GM23248 (cell line): ENCODE data around the gene KASH5. TPM values are rescaled to one million over a fixed set of nuclear protein-coding genes. Genes with fewer than 3 reads are reported as not detected.
A peak's percentile ranks its signal among the peaks of the same experiment; 100 is the strongest.

Experiments used
- DNase-seq: peaks from one replicate; pipeline ENCODE4 v3.0.0-alpha.2; 2015
- H2AFZ ChIP-seq: fragments of 200-600 bp; sonication (generic); 2 replicates; pipeline ENCODE4 v1.6.1; 2016; ENCODE audit warnings: antibody characterized with exemption
- H3F3A ChIP-seq: fragments of 200-600 bp; sonication (generic); 2 replicates; pipeline ENCODE4 v1.6.1; 2016; ENCODE audit warnings: mild to moderate bottlenecking, antibody characterized with exemption, mixed run types; ENCODE audit not compliant: insufficient read depth
- H3K27ac ChIP-seq: fragments of 200-600 bp; sonication (generic); 2 replicates; pipeline ENCODE4 v1.5.1; 2016; ENCODE audit warnings: mild to moderate bottlenecking
- H3K27me3 ChIP-seq: fragments of 200-600 bp; sonication (generic); replicated peaks from 2 replicates; pipeline ENCODE4 v1.6.1; 2016; ENCODE audit warnings: mild to moderate bottlenecking; ENCODE audit not compliant: insufficient read depth
- H3K36me3 ChIP-seq: fragments of 200-600 bp; sonication (generic); 2 replicates; pipeline ENCODE4 v1.6.1; 2016; ENCODE audit warnings: low read depth, mild to moderate bottlenecking
- H3K4me1 ChIP-seq: fragments of 200-600 bp; sonication (generic); 2 replicates; pipeline ENCODE4 v1.6.1; 2016; ENCODE audit warnings: mild to moderate bottlenecking; ENCODE audit not compliant: insufficient read depth
- H3K4me2 ChIP-seq: fragments of 200-600 bp; sonication (generic); one replicate; pipeline ENCODE4 v1.6.1; 2016; ENCODE audit warnings: mild to moderate bottlenecking; ENCODE audit not compliant: unreplicated experiment
- H3K4me3 ChIP-seq: fragments of 200-600 bp; sonication (generic); 2 replicates; pipeline ENCODE4 v1.5.1; 2016; ENCODE audit warnings: mild to moderate bottlenecking
- H3K79me2 ChIP-seq: fragments of 200-600 bp; sonication (generic); 2 replicates; pipeline ENCODE4 v1.6.1; 2016; ENCODE audit warnings: mild to moderate bottlenecking; ENCODE audit not compliant: insufficient read depth
- H3K9ac ChIP-seq: fragments of 200-600 bp; sonication (generic); 2 replicates; pipeline ENCODE4 v1.6.1; 2016; ENCODE audit warnings: mild to moderate bottlenecking
- H3K9me2 ChIP-seq: fragments of 200-600 bp; sonication (generic); 2 replicates; pipeline ENCODE4 v1.6.1; 2016; ENCODE audit warnings: mixed run types, mild to moderate bottlenecking, moderate library complexity; ENCODE audit not compliant: insufficient read depth
- H3K9me3 ChIP-seq: fragments of 200-600 bp; sonication (generic); one replicate; pipeline ENCODE4 v1.6.1; 2017; ENCODE audit warnings: low read depth
- H4K20me1 ChIP-seq: fragments of 200-600 bp; sonication (generic); 2 replicates; pipeline ENCODE4 v1.6.0; 2016; ENCODE audit not compliant: insufficient read depth
- EZH2 ChIP-seq: fragments of 200-600 bp; sonication (generic); IDR thresholded peaks from 2 replicates; pipeline ENCODE4 v1.6.1; 2018; ENCODE audit warnings: antibody characterized with exemption, mild to moderate bottlenecking; ENCODE audit not compliant: insufficient read depth, poor library complexity, severe bottlenecking
- EZH2phosphoT487 ChIP-seq: fragments of 200-600 bp; sonication (generic); IDR thresholded peaks from 2 replicates; pipeline ENCODE4 v1.6.1; 2018; ENCODE audit warnings: antibody characterized with exemption, moderate library complexity, mild to moderate bottlenecking, low read depth; ENCODE audit not compliant: insufficient read depth
- WGBS, 2 experiments: methylation state at CpG; one replicate each; pipeline ENCODE4 v1.1.6; 2015 to 2017; ENCODE audit warnings: low lambda C conversion rate in 2 of 2, low coverage in 1 of 2; ENCODE audit errors: missing lambda C conversion rate in 2 of 2; 5-methylcytosine and 5-hydroxymethylcytosine counted together
- in situ Hi-C: fragments of 300-500 bp; cut with MboI; formaldehyde crosslinking; loops from 2 replicates; pipeline ENCODE4 v1.15.0; 2020
- polyA plus RNA-seq: library from polyadenylated mRNA; unstranded; fragments of >200 nt; fragmentation: Nextera tagmentation; extraction: Ambion mirVana; gene quantifications from 2 replicates; pipeline ENCODE4 v1.2.1, GENCODE V29; 2016
- total RNA-seq: library from RNA; depleted of rRNA; stranded (reverse); fragments of >200 nt; shearing (Covaris generic); gene quantifications from 2 replicates; pipeline ENCODE4 v1.2.3, GENCODE V29; 2014

Gene KASH5
- total and polyA plus RNA-seq, 2 experiments from 2014 or later, result not detected

GRCh38 chr19:49398001-49398615 lies 10.1 kb downstream of the KASH5 start:
- Histone ChIP-seq H3F3A (no peaks in the 10 kb centered on the region), H3K79me2 (no peaks in the 10 kb centered on the region), H3K4me3 (no peak overlapping the region), H3K27me3 (no peaks in the 10 kb centered on the region; the same call in 1 of the 2 replicates), H3K4me2 (no peak overlapping the region), H3K27ac (no peak overlapping the region), H3K9me3 (no peaks in the 10 kb centered on the region), H3K9ac (no peak overlapping the region), H3K9me2 (no peaks in the 10 kb centered on the region), H2AFZ (no peak overlapping the region), H4K20me1 (no peaks in the 10 kb centered on the region), H3K4me1 (no peaks in the 10 kb centered on the region), H3K36me3 (no peaks in the 10 kb centered on the region)
- in situ Hi-C loops, result no loop called here
- no peak for DNase-seq
- TF ChIP-seq EZH2phosphoT487 (no peak), EZH2 (no peak)
- WGBS, 2 experiments, result 39 to 47% methylated on average over 11 of the region's 11 CpGs

GRCh38 chr19:49398931-49399330 lies 10.9 kb downstream of the KASH5 start:
- TF ChIP-seq EZH2phosphoT487, result no peak
- H3K9ac ChIP-seq, result no peak overlapping the region
- no peaks in the 10 kb centered on the region; the same call in 1 of the 2 replicates for H3K27me3 ChIP-seq
- H3K4me2 ChIP-seq, result no peak overlapping the region
- no peaks in the 10 kb centered on the region for H4K20me1 ChIP-seq
- no peaks in the 10 kb centered on the region for H3F3A ChIP-seq
- no peak overlapping the region for H2AFZ ChIP-seq
- in situ Hi-C loops, result no loop called here
- no peaks in the 10 kb centered on the region for H3K79me2 ChIP-seq
- H3K36me3 ChIP-seq, result no peaks in the 10 kb centered on the region
- 66 to 69% methylated on average over 6 of the region's 6 CpGs for WGBS, 2 experiments
- H3K9me3 ChIP-seq, result no peaks in the 10 kb centered on the region
- no peaks in the 10 kb centered on the region for H3K4me1 ChIP-seq
- H3K9me2 ChIP-seq, result no peaks in the 10 kb centered on the region
- DNase-seq, result no peak
- no peak overlapping the region for H3K4me3 ChIP-seq
- H3K27ac ChIP-seq, result no peak overlapping the region

- Histone ChIP-seq H3K36me3 (no peaks in the 10 kb centered on the region), H3K27me3 (no peaks in the 10 kb centered on the region; the same call in 1 of the 2 replicates), H3F3A (no peaks in the 10 kb centered on the region), H2AFZ (no peak overlapping the region), H3K27ac (no peak overlapping the region), H3K9me2 (no peaks in the 10 kb centered on the region), H3K9me3 (no peaks in the 10 kb centered on the region), H3K79me2 (no peaks in the 10 kb centered on the region), H3K9ac (no peak overlapping the region), H4K20me1 (no peaks in the 10 kb centered on the region), H3K4me3 (no peak overlapping the region), H3K4me2 (no peak overlapping the region), H3K4me1 (no peaks in the 10 kb centered on the region)
- DNase-seq, result peak; percentile 48
- WGBS, 2 experiments, result 41 to 43% methylated on average over 6 of the region's 6 CpGs
- in situ Hi-C loops, result no loop called here
- no peak for TF ChIP-seq EZH2
- TF ChIP-seq EZH2phosphoT487, result no peak
These were observed 12.0 kb downstream of the KASH5 start for GRCh38 chr19:49400029-49400428.

GRCh38 chr19:49403404-49404187 lies 15.5 kb downstream of the KASH5 start:
- in situ Hi-C loops, result no loop called here
- no peak overlapping the region for H3K9ac ChIP-seq
- no peak overlapping the region for H2AFZ ChIP-seq
- H3K4me1 ChIP-seq, result no peaks in the 10 kb centered on the region
- DNase-seq, result no peak
- H3K79me2 ChIP-seq, result no peaks in the 10 kb centered on the region
- H3K4me2 ChIP-seq, result no peak overlapping the region
- no peak overlapping the region for H3K27ac ChIP-seq
- no peaks in the 10 kb centered on the region for H4K20me1 ChIP-seq
- H3K4me3 ChIP-seq, result no peak overlapping the region
- H3F3A ChIP-seq, result no peaks in the 10 kb centered on the region
- 47 to 57% methylated on average over 7 of the region's 7 CpGs for WGBS, 2 experiments
- H3K9me2 ChIP-seq, result no peaks in the 10 kb centered on the region
- no peaks in the 10 kb centered on the region for H3K36me3 ChIP-seq
- no peaks in the 10 kb centered on the region for H3K9me3 ChIP-seq
- H3K27me3 ChIP-seq, result no peaks in the 10 kb centered on the region; the same call in 1 of the 2 replicates
- no peak for TF ChIP-seq EZH2
- TF ChIP-seq EZH2phosphoT487, result no peak
